Astrocyte of the cerebellum (primary cell): ENCODE results near the gene FOXR1.
"Not testable (repeated sequence)": the region's sequence is repeated elsewhere in the genome, so short reads cannot be mapped to it uniquely, and the experiment has no call there.

Source experiments
- DNase-seq: peaks from one replicate; pipeline ENCODE4 v3.0.0-alpha.2; 2011; ENCODE audit warnings: low read depth
- H3K4me3 ChIP-seq: 2 replicates; pipeline ENCODE4 v1.5.1; 2011; ENCODE audit warnings: mild to moderate bottlenecking, low read depth, low read length, moderate library complexity
- CTCF ChIP-seq: IDR thresholded peaks from 2 replicates; pipeline ENCODE4 v1.5.1; 2012; ENCODE audit warnings: low read length, low read depth, moderate library complexity, mild to moderate bottlenecking; ENCODE audit errors: missing control alignments
- in situ Hi-C: cut with HindIII; loops from 2 replicates; pipeline ENCODE4 v1.10.0; 2017; ENCODE audit warnings: low sequenced_read_pairs

FOXR1 gene

DNA sequence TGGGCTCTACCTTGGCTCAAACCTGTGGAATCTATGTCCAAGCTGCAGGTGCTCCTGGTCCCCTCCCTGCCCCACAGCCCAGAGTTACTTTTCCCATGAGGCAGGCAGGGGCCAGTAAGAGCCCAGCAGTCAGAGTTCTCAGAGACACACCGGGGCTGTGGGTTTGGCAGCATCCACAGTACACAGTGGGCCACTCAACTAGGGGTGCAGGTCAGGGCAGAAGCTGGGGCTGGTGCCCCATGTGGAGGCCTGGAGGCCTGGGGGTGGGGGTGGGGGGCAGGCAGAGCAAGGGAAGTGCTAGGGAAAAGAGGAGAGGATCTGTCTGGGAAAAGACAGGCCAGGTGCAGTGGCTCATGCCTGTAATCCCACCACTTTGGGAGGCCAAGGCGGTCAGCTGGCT, 13.0 kb upstream of the FOXR1 start:
- in situ Hi-C loops, result no loop called here
- TF ChIP-seq CTCF, result no peak
- DNase-seq, result no peak
- no peak overlapping the region for H3K4me3 ChIP-seq

DNA sequence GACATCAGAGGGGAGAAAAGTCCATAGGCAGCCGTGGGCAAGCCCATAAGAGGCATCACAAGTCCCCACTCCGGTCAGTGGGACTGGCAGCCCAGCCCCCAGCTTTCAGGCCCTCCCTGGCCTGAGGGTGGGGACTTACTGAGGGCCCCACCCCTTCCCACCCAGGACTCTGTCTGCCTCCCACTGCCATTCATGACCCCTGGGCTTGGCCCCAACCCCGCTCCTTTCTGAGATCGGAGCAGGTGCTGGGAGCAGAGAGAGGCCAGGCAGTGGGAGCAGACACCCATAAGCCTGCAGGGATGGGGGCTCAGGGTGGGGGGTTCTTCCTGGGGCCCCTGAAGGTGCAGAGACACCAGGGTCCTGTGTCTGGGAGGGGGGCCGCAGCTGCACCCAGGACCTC, 10.4 kb upstream of the FOXR1 start:
- no peak for DNase-seq
- in situ Hi-C loops, result no loop called here
- H3K4me3 ChIP-seq, result no peak overlapping the region
- TF ChIP-seq CTCF, result no peak

DNA sequence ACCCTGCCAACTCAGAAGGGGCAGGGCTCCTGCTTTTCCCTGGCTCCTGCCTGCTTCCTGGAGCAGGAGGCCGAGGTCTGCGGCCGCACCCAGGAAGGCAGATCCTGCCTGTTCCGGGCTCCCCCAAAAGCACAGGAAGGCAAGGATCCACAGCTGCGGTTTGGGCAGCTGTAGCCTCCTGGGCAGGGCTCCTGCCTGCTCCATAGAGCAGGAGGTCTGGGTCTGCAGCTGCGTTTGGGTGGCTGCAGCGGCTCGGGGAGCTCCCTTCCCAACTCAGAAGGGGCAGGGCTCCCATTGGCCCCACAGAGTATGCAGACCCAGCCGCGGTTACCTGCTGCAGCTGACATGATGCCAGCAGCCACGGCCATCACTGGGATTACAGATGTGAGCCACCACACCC, 10.0 kb upstream of the FOXR1 start:
- no peak for DNase-seq

GRCh38 chr11:118969508-118969907, 2.1 kb upstream of the FOXR1 start:
- in situ Hi-C loops, DNase-seq: not testable (repeated sequence)

More for the DNA sequence above, 10.0 kb upstream of the FOXR1 start:
- TF ChIP-seq CTCF, result no peak
- no peak overlapping the region for H3K4me3 ChIP-seq
- in situ Hi-C loops, result no loop called here

GRCh38 chr11:118973985-118974384, 2.4 kb downstream of the FOXR1 start:
- in situ Hi-C loops, result no loop called here
- no peak for TF ChIP-seq CTCF
- no peak for DNase-seq

More at GRCh38 chr11:118969508-118969907, 2.1 kb upstream of the FOXR1 start:
- not testable (repeated sequence) for H3K4me3 ChIP-seq

DNA sequence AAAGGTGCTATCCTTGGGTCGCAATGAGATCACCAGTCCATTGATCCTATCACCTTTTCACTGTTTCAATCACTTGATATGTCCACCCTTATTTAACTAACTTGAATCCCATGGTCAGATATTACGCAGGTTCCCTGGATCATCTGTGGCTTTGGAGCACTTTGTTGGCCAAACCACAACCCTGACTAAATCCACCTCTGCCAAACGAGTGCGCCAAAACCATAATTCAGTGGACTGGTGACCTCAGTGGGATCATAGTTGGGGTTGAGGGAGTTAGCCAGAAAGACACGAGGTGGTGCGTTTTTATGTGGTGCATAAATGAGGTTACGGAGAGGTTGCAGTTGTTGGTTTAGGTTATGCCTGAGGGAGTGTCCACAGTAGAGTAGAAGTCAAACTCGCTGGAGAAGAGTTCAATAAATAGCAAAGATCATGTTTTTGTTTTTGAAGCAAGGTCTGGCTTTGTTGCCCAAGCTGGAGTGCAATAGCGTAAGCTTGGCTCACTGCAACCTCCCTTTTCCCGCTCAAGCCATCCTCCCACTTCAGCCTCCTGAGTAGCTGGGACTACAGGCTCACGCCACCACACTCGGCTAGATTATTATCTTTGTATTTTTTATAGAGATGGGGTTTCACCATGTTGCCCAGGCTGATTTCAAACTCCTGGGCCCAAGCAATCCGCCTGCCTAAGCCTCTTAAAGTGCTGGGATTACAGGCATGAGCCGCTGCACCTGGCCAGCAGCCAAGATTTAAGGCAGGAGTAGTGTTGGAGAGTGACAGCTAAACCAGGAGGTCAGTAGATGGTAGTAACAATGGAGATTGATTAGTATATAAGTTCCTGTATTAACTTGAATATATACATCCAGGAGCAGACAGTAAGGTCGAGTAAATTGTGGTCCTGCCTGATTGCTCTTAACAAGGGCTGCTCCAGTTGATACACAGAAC, 4.5 kb downstream of the FOXR1 start:
- no peak for TF ChIP-seq CTCF
- in situ Hi-C loops, result no loop called here
- no peak overlapping the region for H3K4me3 ChIP-seq
- DNase-seq, result peak; percentile 65

More at GRCh38 chr11:118973985-118974384, 2.4 kb downstream of the FOXR1 start:
- H3K4me3 ChIP-seq, result no peak overlapping the region

DNA sequence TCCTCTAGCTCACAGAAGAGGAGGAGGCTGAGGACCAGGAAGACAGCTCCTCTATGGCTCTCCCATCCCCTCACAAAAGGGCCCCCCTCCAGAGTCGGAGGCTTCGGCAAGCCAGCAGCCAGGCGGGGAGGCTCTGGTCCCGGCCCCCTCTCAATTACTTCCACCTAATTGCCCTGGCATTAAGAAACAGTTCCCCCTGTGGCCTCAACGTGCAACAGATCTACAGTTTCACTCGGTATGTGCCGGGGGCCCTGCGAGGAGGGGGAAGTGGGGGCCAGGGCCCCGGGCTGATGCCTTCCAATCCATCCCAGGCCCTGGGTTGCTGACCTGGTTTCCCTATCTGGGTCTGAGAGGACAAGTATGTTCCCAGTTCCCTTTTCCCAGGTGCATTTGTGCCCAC, 7.9 kb downstream of the FOXR1 start:
- H3K4me3 ChIP-seq, result no peak overlapping the region
- DNase-seq, result no peak
- in situ Hi-C loops, result no loop called here
- TF ChIP-seq CTCF, result no peak
